ENCODE results near the gene SULT1C3. TPM values are rescaled to one million over a fixed set of nuclear protein-coding genes. Genes with fewer than 3 reads are reported as not detected.

The SULT1C3 gene
- total RNA-seq, result not detected in 2 replicates

GRCh38 chr2:108239786-108240185 lies at the start of gene SULT1C3:
SULT1C3 (plus strand) TSS chr2:108239968; CDS start chr2:108247195, 7,227 bp downstream.

GRCh38 chr2:108288534-108289106 lies 48.9 kb downstream of the SULT1C3 start, which contains the start of gene SULT1C2:
SULT1C2 (plus strand) TSS chr2:108288895; CDS start chr2:108293668, 4,773 bp downstream.

Other genes with a start within 250 kb of the SULT1C3 start
- gene SULT1C2, start 48.9 kb downstream of the SULT1C3 start, total RNA-seq, result not detected in 2 replicates
- 2.1 and 3.1 TPM in 2 replicates for gene SULT1C4, start 138.0 kb downstream of the SULT1C3 start, total RNA-seq
- 13.2 and 22.8 TPM in 2 replicates for gene GCC2, start 209.2 kb downstream of the SULT1C3 start, total RNA-seq

Data from epithelial cell of alveolus of lung (primary cell).